Adrenal gland (tissue), 5 donors: ENCODE measurements around the gene PRELID3B.

Experiments used
- CTCF ChIP-seq, 6 experiments: fragments of 450-650 bp in 4 of 6; fragments of 200-600 bp in 2 of 6; sonication (generic) in 1 of 6; IDR thresholded peaks; 1 replicate in 5 of 6; 2 replicates in 1 of 6; pipeline versions ENCODE4 v1.5.1 to v1.8.0; 2016 to 2021; ENCODE audit warnings: antibody characterized with exemption in 6 of 6, mild to moderate bottlenecking in 2 of 6, moderate library complexity in 1 of 6
- POLR2A ChIP-seq, 2 donors: fragments of 450-650 bp; IDR thresholded peaks; one replicate each; pipeline ENCODE4 v1.6.1; 2017; ENCODE audit warnings: antibody characterized with exemption in 2 of 2, mild to moderate bottlenecking in 2 of 2, moderate library complexity in 1 of 2
- donor health status: DM: no; HTN: no; CAD: no.

GRCh38 chr20:59081036-59081435 is 38.5 kb upstream of the PRELID3B start:
- no peak for TF ChIP-seq CTCF (IDR thresholded peaks at IDR 0.05)
- TF ChIP-seq POLR2A (IDR thresholded peaks at IDR 0.05): no peak
